NCI-H2029 (cell line): Measurements from ENCODE around the gene ELP5.

Experiments used
- DNase-seq: peaks from one replicate; lab custom pipeline; 2025; lab: John Stamatoyannopoulos, UW

The ELP5 gene

DNA sequence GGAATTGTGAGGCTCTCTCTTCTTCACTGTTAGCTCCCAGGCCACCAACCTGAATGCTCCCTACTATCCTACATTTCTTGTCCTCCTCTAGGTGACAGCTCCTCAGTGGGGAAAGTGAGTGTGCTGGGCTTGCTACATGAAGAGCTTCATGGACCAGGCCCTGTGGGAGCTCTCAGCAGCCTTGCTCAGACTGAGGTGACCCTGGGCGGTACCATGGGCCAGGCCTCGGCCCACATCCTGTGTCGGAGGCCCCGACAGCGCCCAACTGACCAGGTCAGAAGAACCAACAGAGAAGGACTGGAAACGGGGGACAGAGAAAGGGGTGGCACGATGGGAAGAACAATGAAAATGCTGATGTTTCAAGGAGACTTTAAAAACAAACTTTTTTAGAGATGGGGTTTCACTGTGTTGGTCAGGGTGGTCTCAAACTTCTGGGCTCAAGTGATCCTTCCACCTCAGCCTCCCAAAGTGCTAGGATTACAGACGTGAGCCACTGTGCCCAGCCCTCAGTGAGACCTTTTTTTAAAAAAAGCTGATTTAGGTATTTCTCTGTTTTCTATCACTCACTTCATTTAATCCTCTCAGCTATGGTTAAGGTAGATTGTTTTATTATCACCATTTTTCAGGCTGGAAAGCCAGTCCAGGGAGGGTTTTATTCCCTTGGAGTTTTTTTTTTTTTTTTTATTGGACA, 4.9 kb downstream of the ELP5 start:
- DNase-seq = no peak

DNA sequence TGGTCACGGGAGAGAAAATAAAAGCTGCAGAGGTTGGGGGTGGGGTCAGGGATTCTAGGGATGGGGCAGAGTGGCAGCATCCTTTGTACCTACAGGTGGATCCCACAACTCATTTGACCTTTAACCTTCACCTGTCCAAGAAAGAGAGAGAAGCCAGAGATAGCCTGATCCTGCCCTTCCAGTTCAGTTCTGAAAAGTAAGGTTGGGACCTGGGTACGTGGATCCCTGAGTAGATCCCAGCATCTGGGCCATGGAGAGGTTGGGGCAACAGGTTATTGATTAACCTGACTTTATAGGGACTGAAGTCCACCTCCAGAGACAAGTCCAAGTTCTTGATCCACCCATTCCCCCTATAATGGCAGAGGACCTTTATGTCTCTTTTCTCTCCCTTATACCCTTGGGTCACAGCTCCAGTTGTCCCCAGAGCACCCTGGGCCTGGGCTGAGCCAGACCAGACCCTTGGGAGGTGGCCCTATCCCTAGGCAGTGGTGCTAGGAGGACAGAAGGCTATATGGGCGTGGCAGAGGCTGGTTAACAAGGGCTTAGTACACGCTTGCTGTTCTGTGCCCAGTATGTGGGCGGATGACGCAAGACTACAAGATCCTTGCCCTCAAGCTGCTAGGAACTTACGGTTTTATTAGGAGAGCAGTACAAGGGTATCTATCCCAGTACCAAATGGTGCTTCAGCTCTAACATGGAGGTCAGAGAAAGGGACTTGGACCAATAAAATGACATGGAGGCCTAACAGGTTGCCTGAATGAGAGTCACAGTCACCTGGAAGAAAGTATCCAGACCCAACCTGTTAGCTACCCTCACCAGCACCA, 6.9 kb downstream of the ELP5 start:
- no peak for DNase-seq

DNA sequence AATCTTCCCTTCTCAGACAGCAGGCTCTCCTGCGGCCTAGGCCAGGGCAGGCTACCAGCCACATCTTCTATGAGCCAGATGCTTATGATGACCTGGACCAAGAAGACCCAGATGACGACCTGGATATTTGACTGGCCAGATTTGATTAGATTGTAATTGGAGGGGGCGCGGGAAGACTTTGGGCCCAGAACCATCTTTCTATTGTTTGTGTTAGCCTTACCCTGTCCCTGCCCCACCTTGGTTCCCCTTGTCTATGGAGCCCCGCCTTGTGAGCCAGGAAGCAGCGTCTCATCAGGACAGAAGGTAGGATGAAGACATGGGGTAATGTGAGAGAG, 7.5 kb downstream of the ELP5 start:
- DNase-seq = no peak

DNA sequence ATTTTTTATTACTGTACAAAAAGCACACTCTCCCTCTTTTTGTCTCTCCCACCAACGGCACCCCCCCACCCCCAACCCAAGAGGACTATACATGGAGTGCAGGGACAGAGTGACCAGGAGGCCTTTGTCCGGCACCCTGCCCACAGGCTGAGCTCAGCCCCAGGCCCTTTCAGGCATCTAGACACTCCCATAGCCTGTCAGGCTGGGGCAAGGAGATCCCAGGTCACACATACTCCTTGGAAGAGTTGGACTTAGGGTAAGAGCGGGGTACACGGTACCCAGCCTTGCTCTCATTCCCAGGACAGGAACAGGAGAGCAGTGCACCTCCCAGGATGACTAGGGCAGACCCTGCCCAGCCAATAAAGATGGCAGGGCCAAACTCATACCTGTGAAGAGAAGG, 8.1 kb downstream of the ELP5 start:
- DNase-seq = no peak

DNA sequence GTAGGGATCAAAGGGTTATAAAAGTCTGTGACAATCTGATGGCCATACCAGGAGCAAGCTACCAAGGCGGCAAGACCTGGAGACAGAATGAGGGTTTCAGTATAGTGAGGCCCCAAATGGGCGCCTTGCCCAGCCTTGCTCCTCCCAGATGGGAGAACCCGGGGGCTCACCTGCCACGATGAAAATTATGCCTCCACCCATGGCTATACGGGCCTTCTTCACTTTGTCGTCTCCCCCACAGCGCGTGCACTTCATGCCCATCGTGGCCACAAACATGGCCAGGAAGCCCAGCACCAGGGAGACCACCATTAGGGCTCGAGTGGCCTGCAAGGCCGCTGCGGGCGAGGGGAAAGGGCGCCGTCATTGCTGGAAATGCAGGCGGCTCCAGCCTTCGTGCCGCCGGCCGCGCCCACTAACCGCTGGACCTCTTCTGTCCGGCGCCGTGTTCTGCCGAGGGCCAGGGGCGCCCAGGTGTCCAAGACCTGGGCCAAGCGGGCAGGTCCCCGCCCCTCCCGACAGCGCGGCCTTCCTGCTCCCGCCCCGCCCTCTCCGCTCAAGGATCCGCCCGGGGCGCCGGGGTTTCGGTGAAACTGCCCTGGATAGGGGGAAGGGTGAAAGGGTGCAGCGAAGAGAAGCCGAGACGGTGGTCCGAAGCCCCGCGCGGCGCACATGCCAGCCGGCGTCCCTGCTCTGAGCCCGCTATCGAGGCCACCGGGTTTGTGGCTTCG, 8.8 kb downstream of the ELP5 start:
- DNase-seq = peak; percentile 24

DNA sequence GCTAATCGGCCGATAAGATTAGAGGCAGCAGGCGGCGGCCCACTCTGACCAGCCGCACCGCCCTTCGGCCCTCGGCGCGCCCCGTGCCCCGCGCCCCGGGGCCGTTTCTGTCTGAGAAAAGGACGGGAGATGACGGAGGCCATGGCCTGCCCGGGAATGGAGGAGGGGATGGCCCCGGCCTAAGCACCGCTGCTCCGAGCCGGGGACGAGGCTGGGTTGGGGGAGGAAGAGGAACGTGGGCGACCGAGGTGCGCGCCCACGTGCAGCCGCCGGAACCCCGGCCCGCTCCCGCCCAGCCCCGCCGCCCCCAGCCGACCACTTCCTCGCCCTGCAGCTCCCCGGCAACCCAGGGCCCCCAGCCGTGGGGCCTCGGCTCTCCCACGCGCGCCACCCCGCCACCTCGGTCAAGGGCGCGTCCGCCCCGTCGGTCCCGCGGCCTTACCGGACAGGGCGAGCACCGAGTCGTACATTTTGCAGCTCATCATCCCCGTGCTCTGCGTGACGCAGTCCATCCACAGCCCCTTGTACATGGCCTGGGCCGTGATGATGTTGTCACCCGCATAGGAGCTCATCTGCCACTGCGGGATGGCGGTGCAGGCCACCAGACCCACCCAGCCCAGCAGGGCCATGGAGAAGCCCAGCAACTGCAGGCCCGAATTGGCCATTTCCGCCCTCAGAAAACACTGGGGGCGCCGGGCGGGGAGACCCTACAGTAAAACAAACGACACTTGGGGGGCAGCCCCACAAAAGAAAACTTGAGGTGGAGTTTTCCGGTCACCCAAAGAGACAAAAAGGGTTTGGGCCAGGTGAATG, 9.6 kb downstream of the ELP5 start:
- no peak for DNase-seq

DNA sequence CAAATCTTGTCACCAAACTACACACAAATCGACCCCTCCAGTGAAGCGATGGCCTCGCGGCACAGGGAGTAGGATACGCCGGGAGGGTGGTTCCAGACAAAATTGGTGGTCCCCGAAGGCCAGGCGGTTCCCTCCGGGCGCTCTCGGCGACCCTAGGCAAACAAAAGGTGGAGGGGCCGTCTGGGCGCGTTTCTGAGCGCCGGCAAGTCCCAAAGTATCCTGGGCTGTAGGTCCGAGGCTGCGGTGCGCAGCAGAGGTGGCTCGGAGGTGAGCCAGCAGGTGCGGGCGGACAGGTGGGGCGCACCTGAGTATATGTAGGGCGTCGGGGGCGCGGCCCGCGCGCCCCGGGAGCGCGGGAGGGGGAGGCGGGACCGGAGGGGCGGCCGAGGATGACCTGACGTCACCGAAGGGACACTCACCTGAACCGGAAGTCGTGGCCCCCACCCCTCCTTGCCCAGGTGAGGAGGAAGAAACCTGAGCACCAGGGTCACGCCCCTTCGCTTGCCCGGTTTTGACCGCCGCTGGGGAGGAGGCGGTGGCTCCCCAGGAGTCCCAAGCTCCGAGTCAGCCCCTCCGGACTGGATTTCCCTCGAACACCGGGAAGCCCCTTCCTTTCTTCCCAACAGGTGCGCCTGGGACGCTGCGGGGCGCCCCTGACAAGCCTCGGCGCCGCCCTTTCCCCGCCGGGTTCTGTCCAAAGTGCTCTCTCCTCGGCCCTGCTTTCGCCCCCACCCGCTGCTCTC, 10.3 kb downstream of the ELP5 start, which contains the start of gene CLDN7:
CLDN7 (minus strand) TSS at position 287 of the 743 bp plus-strand sequence. CDS start 435 bp downstream, outside the sequence.
- peak; percentile 80 for DNase-seq

DNA sequence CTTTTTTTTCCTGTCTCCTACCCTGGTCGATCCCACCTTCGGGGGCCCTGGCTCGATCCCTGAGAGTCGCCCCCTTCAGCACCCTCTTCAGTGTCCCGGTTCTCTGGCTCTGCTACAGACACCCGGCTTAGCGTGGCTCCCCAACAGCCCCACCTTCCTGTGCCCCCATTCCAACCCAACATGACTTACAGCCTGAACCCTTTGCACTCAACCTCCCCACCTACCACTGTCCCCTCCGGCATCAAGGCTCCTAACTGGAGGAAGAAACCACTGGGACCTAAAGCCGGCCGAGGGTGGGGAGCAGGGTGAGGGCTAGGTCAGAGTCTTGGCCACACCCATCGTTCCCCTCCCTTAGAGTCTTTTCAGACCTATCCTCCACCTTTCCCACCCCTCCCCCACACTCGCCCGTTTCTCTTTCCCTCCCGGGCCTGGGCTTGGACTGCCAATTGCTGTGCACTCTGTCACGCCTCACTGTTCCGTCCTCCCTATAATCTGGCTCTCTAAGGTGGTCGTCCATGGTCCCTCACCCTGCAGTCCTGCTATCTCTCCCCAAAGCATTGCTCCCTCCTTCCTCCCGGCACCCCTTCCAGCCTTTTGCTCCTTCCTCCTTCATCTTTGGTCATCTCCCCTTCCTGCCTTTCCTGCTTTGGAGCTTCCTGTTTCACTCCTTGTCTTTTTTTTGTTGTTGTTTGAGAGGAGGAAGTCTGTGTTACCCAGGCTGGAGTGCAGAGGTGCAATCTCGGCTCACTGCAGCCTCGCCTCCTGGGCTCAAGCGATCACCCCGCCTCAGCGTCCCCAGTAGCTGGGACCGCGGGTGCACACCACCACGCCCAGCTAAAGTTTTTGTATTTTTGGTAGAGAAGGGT, 11.2 kb downstream of the ELP5 start:
- DNase-seq = peak; percentile 43

DNA sequence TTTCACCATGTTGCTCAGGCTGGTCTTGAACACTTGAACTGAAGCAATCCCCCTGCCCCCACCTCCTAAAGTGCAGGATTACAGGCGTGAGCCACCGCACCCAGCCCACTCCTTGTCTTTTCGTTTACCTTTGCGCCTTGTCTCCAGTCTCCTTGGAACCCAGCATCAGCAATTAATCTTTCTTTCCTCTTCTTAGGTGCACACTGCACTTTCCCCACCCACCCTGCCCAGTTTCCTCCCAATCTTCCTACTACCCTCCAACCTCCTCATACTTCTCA, 11.7 kb downstream of the ELP5 start:
- no peak for DNase-seq

DNA sequence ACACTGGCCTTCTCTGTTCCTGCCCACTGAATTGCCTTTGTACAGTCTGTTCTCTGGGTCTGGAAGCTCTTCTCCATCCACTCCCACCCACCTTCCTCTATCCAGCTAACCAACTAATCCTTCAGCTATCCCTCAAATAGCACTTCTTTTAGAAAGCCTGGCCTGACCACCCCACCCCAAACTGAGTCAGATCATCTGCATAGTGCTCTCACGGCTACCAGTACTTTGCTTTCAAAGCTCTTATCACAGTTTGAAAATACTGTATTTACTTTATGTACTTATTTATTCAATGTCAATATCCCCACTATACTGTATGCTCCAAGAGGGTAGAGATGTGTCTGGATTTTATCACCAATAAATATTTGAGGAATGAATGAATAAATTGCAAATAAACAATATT, 14.8 kb downstream of the ELP5 start:
- DNase-seq = no peak

DNA sequence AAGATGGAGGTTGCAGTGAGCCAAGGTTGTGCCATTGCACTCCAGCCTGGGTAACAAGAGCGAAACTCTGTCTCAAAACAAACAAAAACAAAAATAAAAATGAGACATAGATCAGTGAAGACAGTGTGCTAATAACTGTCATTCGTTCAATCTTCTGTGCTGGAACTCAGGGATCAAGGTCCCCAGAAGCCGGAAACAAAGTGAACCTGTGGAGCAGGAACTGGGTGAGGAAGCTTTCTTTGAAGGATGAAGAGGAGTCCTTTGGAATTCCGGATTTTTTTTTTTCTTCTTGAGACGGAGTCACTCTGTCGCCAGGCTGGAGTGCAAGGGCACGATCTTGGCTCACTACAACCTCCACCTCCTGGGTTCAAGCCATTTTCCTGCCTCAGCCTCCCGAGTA, 27.4 kb downstream of the ELP5 start:
- no peak for DNase-seq

DNA sequence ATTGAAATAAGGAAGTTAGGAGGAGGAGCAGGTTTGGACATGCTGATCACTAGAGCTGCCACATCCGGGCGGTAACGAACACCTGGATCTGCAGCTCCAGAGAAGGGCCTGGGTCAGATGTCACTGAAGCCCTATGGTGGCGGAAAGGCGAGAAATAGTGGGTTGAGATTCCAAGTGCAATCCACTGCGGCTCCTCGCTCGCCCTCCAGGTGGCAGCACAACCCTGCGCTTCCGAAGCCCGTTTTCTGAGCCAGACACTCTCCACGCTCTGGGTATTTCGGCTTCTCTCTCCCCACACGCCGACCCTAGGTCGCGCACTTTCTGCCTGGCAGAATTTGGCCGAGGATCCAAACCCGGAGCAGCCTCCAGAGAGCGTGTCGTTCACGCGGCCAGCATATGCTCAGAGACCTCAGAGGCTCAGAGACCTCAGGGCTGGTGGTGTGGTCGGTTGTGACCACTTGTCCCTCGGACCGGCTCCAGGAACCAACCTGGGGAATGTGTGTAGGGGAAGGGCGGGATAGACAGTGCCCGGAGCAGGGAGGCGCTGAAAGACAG, 28.6 kb downstream of the ELP5 start:
- DNase-seq = peak; percentile 31

DNA sequence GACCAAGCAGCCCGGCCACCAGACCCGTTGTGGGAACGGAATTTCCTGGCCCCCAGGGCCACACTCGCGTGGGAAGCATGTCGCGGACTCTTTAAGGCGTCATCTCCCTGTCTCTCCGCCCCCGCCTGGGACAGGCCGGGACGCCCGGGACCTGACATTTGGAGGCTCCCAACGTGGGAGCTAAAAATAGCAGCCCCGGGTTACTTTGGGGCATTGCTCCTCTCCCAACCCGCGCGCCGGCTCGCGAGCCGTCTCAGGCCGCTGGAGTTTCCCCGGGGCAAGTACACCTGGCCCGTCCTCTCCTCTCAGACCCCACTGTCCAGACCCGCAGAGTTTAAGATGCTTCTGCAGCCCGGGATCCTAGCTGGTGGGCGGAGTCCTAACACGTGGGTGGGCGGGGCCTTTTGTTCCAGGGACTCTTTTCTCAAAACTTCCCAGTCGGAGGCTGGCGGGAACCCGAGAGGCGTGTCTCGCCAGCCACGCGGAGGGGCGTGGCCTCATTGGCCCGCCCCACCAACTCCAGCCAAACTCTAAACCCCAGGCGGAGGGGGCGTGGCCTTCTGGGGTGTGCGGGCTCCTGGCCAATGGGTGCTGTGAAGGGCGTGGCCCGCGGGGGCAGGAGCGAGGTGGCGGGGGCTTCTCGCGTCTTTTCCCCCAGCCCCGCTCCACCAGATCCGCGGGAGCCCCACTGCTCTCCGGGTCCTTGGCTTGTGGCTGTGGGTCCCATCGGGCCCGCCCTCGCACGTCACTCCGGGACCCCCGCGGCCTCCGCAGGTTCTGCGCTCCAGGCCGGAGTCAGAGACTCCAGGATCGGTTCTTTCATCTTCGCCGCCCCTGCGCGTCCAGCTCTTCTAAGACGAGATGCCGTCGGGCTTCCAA, 29.3 kb downstream of the ELP5 start, which contains the start of gene SLC2A4:
SLC2A4 (plus strand) TSS at position 645 of the 879 bp plus-strand sequence; CDS start at position 862, 217 bp downstream.
- DNase-seq = peak; percentile 66

DNA sequence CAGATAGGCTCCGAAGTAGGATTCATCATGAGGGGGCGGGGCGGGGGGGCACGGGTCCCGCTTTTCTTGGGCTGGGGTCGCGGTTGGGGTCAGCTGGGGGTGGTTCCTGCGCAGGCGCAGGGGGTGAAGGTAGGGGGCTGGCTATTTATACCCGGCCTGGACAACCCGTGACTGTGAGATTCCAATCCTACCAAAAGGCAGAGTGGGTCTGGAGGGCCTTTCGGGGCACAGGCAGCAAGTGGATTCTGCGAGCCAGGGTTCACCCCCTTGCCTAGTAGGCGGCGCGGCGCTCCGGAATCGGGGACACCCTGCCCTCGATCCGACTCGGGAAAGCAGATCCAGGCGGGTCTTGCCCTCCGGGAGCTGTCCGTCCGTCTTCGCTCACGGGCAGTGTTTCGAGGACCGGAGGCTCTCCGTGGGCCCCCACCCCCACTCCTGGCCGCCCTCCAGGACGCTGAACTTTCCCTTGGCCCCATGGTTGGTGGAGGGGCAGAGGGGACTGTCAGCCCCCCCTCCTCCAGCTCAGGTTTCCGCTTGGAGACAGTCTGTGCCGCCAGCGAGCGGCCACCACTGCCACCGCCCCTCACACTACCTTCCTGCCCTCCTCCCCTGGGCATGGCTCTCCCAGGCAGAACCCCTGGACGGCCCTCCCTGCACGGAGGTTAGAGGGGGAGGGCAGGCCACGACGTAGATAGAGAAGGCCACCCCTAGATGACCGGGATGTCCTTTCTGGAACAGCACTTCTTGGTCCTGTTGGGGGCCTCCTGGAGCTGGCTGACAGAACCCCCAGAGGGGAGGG, 30.1 kb downstream of the ELP5 start:
- DNase-seq = no peak

DNA sequence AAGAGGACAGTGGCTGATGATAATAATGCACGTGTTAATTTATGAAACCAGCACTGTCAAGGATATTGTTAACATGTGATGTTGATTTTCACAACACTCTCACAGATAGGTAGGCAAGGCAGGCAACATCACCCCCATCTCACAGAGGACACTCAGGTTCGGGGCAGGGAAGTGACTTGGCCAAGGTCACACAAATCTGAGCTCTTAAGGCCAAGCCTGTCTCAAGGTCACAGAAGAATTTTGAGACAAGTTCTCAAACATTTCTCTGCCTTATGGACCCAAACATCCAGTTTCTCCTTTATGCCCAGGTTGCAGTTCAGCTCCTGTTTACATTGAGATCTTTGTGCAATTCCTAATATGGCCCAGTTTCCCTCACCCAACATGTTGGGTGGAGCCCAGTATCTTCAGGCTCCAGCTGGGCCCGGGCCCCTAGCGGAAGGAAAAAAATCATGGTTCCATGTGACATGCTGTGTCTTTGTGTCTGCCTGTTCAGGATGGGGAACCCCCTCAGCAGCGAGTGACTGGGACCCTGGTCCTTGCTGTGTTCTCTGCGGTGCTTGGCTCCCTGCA, 30.8 kb downstream of the ELP5 start:
- DNase-seq = no peak

DNA sequence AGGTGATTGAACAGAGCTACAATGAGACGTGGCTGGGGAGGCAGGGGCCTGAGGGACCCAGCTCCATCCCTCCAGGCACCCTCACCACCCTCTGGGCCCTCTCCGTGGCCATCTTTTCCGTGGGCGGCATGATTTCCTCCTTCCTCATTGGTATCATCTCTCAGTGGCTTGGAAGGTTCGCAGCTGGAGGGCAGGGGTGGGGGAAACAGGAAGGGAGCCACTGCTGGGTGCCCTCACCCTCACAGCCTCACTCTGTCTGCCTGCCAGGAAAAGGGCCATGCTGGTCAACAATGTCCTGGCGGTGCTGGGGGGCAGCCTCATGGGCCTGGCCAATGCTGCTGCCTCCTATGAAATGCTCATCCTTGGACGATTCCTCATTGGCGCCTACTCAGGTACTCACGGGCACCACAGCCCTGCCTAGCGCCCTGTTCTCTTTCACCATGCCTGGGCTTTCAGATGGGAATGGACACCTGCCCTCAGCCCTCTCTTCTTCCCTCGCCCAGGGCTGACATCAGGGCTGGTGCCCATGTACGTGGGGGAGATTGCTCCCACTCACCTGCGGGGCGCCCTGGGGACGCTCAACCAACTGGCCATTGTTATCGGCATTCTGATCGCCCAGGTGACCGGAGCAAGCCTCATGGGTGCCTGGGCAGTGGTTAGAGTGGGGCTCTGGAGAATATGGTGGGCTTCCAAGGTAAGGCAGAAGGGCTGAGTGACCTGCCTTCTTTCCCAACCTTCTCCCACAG, 31.6 kb downstream of the ELP5 start:
- DNase-seq = no peak

DNA sequence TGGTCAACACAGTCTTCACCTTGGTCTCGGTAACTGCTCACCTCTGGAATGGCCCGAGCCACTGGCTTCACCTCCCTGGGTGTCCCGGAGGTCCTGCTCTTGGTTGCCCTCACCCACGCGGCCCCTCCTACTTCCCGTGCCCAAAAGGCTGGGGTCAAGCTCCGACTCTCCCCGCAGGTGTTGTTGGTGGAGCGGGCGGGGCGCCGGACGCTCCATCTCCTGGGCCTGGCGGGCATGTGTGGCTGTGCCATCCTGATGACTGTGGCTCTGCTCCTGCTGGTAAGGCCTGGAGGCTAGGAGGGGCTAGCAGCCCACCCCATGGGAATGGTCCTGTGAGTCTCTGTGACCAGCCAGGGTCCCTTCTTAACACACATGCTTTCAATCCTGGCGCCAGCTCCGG, 32.9 kb downstream of the ELP5 start:
- DNase-seq = no peak
